Right renal pelvis (tissue), 4 donors: ENCODE data around the gene RNF213. TPM values are rescaled to one million over a fixed set of nuclear protein-coding genes. Genes with fewer than 3 reads are reported as not detected.

Source experiments
- DNase-seq, 4 donors: peaks; one replicate each; pipeline ENCODE4 v3.0.0-alpha.2; 2013; ENCODE audit warnings: low read depth in 4 of 4, low spot score in 3 of 4, missing footprints in 1 of 4
- polyA plus RNA-seq, 4 donors: library from polyadenylated mRNA; unstranded; fragments of 120-200 nt; gene quantifications; one replicate each; pipeline ENCODE4 v1.2.1, GENCODE V29; 2013; ENCODE audit not compliant: insufficient read length in 4 of 4

The RNF213 gene
- 10 to 100 TPM; 51.7 to 61.4 (median 55.2) TPM for polyA plus RNA-seq

GRCh38 chr17:80260791-80261158, at the start of gene RNF213:
RNF213 (plus strand) TSS chr17:80260852; CDS start chr17:80263682, 2,830 bp downstream.
- DNase-seq, result no peak

DNA sequence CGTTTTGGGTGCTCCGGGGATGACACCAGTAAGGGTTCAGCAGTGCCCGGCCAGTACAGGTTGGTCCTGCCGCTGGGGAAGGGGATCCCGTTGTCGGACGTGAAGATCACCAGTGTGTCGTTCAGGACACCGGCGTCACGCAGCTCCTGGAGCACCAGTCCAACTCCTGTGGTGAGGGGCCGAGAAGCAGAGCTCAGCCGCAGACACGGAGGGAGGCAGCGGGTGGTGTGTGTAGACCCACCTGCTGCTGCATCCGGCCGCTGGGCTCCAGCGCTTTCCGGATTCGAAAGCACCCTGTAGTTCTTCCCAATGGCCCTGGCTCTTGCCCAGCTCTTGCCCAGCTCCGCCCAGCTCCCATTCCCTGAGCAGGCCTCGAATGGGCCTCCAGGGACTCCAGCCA, 48.5 kb upstream of the RNF213 start:
- DNase-seq, result no peak

DNA sequence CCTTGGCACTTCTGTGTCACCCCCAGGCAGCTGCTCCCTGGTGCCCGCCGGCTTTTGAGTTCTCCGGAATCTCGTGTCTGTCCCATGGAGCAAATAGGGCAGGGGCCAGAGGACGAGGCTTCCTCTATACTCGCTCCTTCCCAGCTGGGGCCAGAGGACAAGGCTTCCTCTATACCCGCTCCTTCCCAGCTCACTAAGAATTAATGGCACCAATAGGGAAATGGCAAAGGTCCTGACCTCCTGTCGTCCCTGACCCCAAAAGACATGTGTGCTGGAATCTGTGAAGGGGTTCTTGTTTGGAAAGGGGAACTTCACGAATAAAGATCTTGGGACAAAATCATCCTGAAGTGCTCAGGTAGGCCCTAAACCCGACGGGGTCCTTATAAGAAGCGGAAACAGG, 48.1 kb upstream of the RNF213 start:
- DNase-seq, result no peak

DNA sequence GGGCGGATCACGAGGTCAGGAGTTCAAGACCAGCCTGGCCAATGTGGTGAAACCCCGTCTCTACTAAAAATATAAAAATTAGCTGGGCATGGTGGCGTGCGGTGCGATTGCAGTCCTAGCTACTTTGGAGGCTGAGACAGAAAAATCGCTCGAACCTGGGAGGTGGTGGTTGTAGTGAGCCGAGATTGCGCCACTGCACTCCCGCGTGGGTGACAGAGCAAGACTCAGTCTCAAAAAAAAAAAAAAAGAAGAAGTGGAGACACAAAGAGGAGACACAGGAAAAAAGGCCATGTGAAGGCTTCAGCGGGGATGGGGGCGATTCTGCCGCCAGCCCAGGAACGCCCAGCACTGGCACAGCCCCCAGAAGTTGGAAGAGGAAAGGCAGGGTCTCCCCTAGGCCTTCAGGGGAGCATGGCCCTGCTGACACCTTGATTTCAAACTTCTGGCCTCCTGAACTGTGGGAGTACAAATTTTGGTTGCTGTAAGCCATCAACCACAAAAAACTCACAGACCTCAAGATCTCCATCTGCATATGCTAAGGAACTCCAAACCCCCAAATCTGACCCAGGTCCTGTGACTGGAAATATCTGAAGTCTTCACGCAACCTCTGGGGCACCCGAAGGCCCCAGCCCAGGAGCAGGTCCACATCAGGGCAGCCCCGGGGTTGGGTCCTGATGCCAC, 47.5 kb upstream of the RNF213 start:
- DNase-seq, result no peak

- no peak for DNase-seq
Measured at GRCh38 chr17:80213643-80213975, 47.0 kb upstream of the RNF213 start.

DNA sequence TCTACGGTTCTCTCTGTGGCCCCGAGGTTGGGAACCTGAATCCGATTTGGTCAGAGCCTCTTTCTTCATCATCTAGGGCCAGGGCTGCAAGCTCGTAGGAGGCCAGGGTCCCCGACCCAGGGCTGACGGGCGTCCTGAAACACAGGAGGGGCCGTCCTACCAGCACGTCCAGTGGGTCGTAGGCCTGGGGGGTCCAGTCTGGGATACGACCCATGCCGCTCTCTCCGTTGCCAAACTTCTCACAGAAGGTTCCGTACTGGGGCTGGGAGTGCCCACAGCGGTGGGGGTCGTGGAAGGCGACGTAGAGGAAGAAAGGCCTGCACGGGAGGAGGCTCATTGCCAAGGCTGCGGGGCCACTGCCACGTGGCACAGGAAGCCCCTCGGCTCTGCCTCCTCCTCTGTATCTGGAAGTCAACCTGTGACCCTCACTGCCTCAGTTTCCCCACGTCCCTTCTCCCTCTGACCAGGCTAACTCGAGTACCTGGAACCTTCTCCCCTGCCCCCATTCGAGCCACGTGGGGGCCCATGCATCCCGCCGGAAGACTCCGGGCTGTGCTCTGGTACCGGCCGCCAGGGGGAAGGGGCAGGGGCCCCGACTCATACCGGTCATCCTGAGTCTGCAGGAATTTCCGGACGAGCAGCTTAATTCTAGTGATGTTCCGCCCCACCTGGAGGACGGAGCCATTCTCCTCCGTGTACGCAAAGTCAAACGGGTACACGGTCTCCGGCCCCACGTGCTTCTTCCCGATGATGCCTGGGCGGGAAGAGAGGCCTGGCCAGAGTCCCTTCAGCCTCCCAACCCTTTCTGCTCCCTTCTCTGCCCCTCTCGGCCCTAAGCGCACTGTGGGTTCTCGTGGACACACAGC, 46.4 kb upstream of the RNF213 start:
- no peak for DNase-seq

GRCh38 chr17:80214878-80215210, 45.8 kb upstream of the RNF213 start:
- DNase-seq, result no peak

DNA sequence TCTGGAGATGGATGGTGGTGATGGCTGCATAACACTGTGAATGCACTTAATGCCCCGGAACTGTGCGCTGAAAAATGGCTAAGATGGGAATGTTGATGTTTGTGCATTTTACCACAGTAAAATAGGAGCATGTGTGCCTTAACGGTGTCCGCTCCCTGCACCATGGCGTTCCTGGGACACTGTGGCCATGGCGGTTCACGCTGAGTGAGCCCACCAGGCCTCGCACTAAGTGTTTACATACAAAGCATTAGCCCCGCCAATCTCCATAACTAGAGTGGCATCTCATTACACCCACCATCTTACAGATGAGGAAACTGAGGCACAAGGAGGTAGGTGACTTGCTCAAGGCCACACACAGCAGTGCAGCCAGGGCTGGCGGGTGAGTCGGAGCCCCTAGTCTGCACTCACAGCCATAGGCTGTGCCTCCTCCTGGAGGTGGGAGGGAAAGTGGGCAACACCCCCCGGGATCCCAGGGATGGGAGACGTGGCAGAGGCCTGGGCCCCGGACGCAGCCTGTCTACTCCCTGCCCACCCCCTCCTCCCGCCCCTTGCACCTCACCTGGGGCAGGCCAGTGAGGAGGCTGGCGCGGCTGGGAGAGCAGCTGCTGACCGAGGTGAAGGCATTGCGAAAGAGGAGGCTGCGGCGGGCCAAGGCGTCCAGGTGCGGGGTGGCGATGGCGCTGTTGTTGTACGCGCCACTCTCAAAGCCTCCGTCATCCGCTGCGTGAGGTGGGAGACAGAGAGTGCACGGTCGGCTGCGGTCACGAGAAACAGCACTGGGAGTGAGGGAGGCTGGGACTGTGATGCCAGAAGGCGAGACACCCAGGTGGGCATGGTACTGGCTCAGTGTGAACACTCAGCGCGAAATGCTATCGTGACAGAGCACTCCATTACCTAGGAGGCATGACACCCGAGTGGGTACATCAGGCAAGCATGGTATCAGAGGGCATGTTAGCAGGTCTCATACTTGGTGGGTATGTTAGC, 43.9 kb upstream of the RNF213 start:
- no peak for DNase-seq

DNA sequence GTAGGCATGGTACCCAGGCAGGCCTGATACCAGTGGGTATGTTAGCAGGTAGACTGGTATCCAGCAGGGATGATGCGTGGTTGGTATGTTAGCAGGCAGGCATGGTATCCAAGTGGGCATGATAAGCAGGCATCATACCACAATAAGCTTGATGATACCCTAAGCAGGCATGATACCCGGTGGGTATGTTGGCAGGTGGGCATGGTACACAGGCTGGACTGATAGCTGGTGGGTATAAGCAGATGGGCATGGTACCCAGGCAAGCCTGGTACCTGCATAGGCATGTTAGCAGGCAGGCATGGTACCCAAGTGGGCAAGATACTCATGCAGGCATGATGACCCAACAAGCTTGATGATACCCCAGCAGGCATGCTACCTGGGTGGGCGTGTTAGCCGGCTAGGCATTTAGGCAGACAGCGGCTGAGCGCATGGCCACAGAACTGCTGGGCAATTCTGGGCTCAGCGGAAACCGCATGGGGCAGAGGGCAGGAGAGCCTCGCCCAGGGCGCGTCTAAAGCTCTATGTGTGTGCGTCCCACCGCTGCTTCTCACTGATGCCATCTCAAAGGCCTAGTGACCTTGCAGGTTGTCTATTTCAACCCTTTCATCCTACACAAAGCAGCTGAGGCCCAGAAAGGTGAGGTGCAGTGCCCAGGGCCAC, 42.8 kb upstream of the RNF213 start:
- DNase-seq, result no peak

DNA sequence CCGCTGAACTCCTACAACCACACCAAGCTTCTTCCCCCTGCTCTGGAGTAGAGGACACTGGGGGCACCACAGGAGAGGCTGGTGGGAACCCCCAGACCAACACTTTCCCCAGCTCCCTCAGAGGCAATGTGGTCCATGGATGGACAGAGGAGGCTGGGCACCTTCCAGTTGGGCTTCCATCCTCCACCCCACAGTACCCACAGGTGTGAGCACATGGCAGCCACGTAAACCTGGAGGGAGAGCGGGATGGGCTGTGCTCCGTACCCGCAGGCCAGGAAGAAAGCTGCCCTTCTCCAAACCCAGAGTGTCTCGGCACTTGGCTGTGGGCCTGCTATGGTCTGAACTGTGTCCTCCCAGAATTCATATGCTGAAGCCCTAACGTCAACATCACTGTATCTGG, 42.3 kb upstream of the RNF213 start:
- no peak for DNase-seq

GRCh38 chr17:80219013-80219762, 41.5 kb upstream of the RNF213 start:
- DNase-seq, result peak in 3 of 4 donors; percentile 34 to 45 (median 40)

- no peak for DNase-seq
Measured at GRCh38 chr17:80219763-80220053, 40.9 kb upstream of the RNF213 start.

- DNase-seq, result peak in 3 of 4 donors; percentile 48 to 60 (median 54)
Measured at GRCh38 chr17:80220054-80220735, 40.5 kb upstream of the RNF213 start, which contains the start of the genes SGSH and SLC26A11. SGSH (minus strand) TSS chr17:80220333; CDS start chr17:80220313, 20 bp downstream. SLC26A11 (plus strand) TSS chr17:80220427; CDS start chr17:80221561, 1,134 bp downstream.

DNA sequence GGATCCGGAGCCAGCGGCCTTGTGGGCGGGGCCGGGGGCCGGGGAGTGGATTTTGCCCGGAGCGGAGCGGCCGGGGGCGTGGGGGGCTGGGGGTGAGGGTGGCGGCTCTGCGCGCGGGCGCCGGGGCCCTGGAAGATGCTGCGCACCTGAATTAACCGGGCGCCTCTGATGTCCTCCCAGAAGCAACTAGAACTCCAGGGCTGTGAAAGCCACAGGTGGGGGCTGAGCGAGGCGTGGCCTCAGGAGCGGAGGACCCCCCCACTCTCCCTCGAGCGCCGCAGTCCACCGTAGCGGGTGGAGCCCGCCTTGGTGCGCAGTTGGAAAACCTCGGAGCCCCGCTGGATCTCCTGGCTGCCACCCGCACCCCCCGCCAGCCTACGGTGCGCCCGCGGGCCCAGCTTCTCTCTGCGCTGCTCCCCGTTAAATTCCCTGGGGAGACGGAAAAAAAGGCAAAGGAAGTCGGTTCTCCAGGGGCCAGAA, 39.9 kb upstream of the RNF213 start:
- no peak for DNase-seq

DNA sequence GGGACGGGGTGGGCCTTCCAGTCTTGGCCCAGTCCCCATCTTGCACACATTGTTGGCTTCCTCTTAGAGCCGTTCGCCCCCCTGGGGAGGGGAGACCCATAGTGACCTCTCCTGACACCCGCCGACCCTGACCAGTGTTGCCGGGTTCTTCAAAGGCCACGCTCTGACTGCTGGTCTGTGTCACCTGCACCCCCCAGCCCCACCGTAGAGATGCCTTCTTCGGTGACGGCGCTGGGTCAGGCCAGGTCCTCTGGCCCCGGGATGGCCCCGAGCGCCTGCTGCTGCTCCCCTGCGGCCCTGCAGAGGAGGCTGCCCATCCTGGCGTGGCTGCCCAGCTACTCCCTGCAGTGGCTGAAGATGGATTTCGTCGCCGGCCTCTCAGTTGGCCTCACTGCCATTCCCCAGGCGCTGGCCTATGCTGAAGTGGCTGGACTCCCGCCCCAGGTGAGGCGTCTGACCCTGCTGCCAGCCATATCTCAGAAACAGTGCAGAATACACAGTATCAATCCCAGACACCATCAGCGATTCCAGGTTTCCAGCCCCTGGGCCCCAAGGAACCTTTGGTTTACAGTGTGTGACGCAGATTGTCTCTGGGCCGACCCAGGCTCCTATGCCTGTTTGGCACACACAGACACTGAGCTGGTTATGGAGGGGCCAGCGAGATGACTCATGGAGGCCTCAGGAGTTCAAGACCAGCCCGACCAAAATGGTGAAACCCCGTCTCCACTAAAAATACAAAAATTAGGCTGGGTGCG, 39.1 kb upstream of the RNF213 start:
- DNase-seq, result no peak

DNA sequence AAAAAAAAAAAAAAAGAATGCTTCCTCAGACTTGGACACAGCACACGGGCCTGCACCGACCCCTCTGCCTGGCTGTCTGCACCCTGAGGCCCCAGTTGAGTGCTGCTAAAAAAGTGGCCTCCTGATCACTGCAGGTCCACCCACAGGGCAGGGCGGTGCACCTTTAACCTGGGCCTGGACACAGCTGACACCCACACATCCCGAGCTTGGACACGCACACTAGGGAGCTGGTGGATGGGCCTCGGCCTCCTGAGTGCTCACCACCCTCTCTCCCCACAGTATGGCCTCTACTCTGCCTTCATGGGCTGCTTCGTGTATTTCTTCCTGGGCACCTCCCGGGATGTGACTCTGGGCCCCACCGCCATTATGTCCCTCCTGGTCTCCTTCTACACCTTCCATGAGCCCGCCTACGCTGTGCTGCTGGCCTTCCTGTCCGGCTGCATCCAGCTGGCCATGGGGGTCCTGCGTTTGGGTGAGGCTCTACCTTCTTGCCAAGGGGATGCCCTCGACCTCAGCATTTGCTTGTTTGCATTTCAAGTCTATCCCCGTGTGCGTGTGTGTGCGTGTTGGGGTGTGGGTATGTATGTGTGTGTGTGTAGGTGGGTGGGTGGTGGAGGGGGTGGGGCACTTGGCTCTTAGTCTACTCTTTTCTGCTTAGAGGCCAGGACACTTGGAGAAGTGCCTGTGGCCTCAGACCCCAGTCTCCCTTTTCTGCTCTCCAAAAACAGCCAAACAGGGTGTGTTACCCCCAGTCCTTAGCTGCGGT, 38.1 kb upstream of the RNF213 start:
- no peak for DNase-seq

- no peak for DNase-seq
Measured at GRCh38 chr17:80223142-80223815, 37.4 kb upstream of the RNF213 start.
